ENCODE measurements around the gene KIRREL2. TPM values are rescaled to one million over a fixed set of nuclear protein-coding genes. Genes with fewer than 3 reads are reported as not detected.

The KIRREL2 gene
- total RNA-seq, 3 donors from 2014 or later, result 0.24 to 0.92 (median 0.86) TPM

DNA sequence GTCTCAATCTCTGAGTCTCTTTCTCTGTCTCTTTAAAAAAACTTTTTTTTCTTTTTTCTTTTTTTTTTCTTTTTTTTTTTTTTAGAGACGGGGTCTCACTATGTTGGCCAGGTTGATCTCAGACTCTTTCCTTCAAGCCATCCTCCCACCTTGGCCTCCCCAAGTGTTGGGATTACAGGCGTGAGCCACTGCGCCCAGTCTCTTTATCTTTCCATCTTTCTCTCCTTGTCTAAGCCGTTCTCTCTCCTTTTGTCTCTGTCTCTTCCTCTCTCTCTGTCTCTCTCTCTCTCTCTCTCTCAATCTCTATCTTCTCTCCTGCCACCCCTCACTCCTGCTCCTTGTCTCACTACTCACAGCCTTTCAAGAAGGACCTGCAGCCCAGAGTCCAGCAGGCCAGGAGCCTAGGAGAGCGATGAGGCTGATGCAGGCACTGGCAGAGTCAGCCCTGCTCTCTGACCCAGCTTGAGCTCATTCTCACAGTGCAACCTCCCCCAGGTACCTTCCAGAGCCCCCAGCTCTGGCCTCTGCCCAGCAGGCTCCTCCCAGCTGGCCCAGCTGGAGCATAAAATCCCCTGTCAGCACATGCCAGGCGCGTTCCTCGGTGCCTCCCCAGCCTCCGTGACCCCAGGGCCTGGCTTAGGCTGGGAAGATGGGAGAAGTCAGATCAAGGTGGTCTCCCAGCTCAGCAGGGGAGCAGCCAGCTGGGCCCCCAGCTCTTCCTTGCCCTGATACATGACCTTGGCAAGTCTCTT, 4.5 kb upstream of the KIRREL2 start, which contains the start of gene NPHS1:
NPHS1 (minus strand) TSS at position 476 of the 752 bp plus-strand sequence. CDS start 667 bp downstream, outside the sequence.
- Mint-ChIP-seq H3K9me3 (no peaks in the 10 kb centered on the region), H3K36me3 (ENCODE audit: insufficient read depth) (no peaks in the 10 kb centered on the region), H3K4me3 (no peak within 1 kb of the TSS), H3K27me3 (ENCODE audit: low read depth) (peaks cover 52% of the 10 kb centered on the region), H3K4me1 (ENCODE audit: low read depth) (peaks cover 5% of the 10 kb centered on the region)
- DNase-seq, result no peak
- no peak for ATAC-seq

DNA sequence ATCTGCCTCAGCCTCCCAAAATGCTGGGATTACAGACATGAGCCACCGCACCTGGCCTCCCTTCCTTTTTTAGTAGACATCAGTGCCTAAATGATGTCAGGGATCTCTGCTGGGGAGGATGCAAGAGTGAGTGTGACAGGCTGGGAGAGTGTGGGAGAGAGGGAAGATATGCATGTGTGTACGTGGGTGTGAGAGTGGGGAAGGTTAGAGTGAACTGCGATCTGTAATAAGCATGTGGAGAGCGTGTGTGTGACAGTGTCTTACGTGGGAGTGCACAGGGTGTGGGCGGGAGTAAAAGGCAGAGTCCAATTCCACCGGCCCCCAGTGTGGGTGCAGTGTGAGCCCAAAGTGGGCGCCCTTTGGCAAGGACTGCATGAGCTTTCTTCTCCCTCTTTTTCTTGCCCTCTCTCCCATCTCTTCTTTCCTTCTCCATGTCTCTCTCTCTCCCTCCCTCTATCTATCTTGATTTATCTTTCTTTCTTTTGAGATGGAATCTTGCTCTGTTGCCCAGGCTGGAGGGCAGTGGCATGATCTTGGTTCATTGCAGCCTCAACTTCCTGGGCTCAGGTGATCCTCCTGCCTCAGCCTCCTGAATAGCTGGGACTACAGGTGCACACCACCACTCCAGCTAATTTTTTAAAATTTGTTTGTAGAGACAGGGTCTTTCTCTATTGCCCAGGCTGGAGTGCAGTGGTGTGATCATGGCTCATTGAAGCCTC, 3.5 kb upstream of the KIRREL2 start:
- peaks cover 53% of the 10 kb centered on the region for H3K27me3 Mint-ChIP-seq (ENCODE audit: low read depth)
- peaks cover 5% of the 10 kb centered on the region for H3K4me1 Mint-ChIP-seq (ENCODE audit: low read depth)
- ATAC-seq (no peak), DNase-seq (no peak)
- no peaks in the 10 kb centered on the region for H3K9me3 Mint-ChIP-seq
- H3K36me3 Mint-ChIP-seq (ENCODE audit: insufficient read depth), result no peaks in the 10 kb centered on the region
- no peak overlapping the region for H3K4me3 Mint-ChIP-seq

GRCh38 chr19:35858311-35858710, 1.6 kb downstream of the KIRREL2 start:
- Mint-ChIP-seq H3K4me1 (ENCODE audit: low read depth) (peaks cover 6% of the 10 kb centered on the region), H3K4me3 (no peak overlapping the region), H3K36me3 (ENCODE audit: insufficient read depth) (no peaks in the 10 kb centered on the region), H3K9me3 (no peaks in the 10 kb centered on the region), H3K27me3 (ENCODE audit: low read depth) (peaks cover 68% of the 10 kb centered on the region)
- DNase-seq (no peak), ATAC-seq (no peak)

DNA sequence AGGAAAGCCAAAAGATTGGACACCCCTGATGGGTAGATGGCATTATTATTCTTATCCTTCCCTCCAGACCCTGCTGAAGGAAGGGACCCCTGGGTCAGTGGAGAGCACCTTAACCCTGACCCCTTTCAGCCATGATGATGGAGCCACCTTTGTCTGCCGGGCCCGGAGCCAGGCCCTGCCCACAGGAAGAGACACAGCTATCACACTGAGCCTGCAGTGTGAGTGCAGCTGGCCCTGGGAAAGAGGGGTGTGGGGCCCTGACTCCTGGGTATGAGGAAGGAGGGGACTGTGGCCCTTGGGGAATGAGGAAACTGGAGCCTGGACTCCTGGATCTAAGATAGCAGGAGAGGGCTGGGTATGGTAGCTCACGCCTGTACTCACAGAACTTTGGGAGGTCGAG, 2.7 kb downstream of the KIRREL2 start:
- ATAC-seq (no peak), DNase-seq (no peak)
- Mint-ChIP-seq H3K27me3 (ENCODE audit: low read depth) (peaks cover 69% of the 10 kb centered on the region), H3K4me3 (no peak overlapping the region), H3K9me3 (no peaks in the 10 kb centered on the region), H3K4me1 (ENCODE audit: low read depth) (peaks cover 6% of the 10 kb centered on the region), H3K36me3 (ENCODE audit: insufficient read depth) (no peaks in the 10 kb centered on the region)

DNA sequence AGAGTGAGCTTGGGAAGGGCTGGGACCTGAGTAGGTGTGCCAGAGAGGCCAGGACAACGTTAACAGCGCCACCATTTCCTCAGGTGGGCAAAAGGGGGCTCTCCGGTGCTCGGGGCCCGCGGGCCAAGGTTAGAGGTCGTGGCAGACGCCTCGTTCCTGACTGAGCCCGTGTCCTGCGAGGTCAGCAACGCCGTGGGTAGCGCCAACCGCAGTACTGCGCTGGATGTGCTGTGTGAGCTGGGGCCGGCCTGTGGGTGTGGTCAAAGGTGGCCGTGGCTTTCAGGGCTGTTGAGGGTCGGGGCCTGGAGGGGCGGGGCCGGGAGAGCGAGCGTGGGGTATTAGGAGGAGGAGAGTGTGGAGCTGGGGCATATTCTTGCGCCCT, 3.7 kb downstream of the KIRREL2 start:
- ATAC-seq (no peak), DNase-seq (no peak)
- H3K9me3 Mint-ChIP-seq, result no peaks in the 10 kb centered on the region
- peaks cover 6% of the 10 kb centered on the region for H3K4me1 Mint-ChIP-seq (ENCODE audit: low read depth)
- H3K36me3 Mint-ChIP-seq (ENCODE audit: insufficient read depth), result no peaks in the 10 kb centered on the region
- peaks cover 68% of the 10 kb centered on the region for H3K27me3 Mint-ChIP-seq (ENCODE audit: low read depth)
- H3K4me3 Mint-ChIP-seq, result no peak overlapping the region

DNA sequence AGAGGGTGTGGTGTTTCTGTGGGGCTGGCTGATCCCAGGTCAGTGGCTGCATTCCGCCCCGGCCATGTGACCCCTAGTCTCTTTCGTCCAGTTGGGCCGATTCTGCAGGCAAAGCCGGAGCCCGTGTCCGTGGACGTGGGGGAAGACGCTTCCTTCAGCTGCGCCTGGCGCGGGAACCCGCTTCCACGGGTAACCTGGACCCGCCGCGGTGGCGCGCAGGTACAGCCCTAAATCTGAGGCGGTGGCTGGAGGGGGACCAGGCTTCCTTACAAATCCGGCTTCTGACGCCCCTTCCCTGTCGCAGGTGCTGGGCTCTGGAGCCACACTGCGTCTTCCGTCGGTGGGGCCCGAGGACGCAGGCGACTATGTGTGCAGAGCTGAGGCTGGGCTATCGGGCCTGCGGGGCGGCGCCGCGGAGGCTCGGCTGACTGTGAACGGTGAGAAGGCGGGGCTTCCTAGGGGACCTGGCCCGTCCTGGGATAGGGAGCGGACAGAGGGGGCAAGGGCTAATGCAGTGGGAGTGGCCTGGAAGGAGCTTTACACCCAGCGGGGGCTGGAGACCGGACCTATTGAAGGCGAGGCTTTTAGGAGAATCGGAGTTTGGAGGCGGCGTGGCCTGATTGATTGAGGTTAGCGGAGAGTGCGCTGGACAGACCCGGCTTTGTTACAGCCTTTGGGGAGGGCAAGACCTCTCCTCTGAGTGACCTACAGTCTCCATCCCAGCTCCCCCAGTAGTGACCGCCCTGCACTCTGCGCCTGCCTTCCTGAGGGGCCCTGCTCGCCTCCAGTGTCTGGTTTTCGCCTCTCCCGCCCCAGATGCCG, 4.3 kb downstream of the KIRREL2 start:
- Mint-ChIP-seq H3K27me3 (ENCODE audit: low read depth) (peaks cover 70% of the 10 kb centered on the region), H3K36me3 (ENCODE audit: insufficient read depth) (no peaks in the 10 kb centered on the region), H3K4me3 (no peak overlapping the region), H3K9me3 (no peaks in the 10 kb centered on the region), H3K4me1 (ENCODE audit: low read depth) (peaks cover 6% of the 10 kb centered on the region)
- DNase-seq (no peak), ATAC-seq (peak in 1 of 2 donors; percentile 28)

DNA sequence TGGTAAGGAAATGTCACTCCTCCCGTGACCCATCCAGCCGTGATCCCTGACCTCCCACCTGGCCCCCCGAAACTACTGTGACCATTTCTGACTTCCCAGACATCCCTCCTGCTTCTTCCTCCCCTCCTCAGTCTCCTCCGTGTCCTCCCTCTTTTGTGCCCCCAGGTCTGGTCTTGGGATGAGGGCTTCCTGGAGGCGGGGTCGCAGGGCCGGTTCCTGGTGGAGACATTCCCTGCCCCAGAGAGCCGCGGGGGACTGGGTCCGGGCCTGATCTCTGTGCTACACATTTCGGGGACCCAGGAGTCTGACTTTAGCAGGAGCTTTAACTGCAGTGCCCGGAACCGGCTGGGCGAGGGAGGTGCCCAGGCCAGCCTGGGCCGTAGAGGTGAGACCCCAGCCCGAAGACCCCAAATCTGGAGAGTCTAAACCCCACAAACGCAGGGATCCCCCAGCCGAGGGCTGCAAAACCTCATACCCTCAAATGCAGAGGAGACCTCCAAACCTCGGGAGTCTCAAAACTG, 5.0 kb downstream of the KIRREL2 start:
- H3K4me1 Mint-ChIP-seq (ENCODE audit: low read depth), result peaks cover 6% of the 10 kb centered on the region
- no peaks in the 10 kb centered on the region for H3K36me3 Mint-ChIP-seq (ENCODE audit: insufficient read depth)
- ATAC-seq, result no peak
- H3K27me3 Mint-ChIP-seq (ENCODE audit: low read depth), result peaks cover 74% of the 10 kb centered on the region
- H3K9me3 Mint-ChIP-seq, result no peaks in the 10 kb centered on the region
- no peak overlapping the region for H3K4me3 Mint-ChIP-seq
- no peak for DNase-seq

DNA sequence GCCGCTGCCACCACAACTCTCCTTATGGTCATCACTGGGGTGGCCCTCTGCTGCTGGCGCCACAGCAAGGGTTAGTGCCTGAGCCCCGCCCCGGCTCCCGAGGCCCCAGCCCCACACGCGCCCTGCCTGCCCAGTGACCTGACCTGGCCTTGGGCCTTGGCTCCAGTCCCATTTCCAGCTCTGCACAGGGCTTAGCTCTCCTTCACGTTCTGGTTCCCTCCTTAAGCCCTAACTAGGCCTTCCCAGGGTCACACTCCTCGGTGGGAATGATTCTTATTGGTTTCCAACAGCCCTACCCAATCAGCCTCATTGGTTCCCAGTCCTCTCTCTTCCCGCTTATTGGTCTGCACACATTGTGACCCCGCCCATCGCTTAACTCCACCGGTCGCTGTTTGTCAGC, 5.8 kb downstream of the KIRREL2 start:
- H3K4me1 Mint-ChIP-seq (ENCODE audit: low read depth), result peaks cover 4% of the 10 kb centered on the region
- ATAC-seq, result no peak
- no peaks in the 10 kb centered on the region for H3K9me3 Mint-ChIP-seq
- H3K36me3 Mint-ChIP-seq (ENCODE audit: insufficient read depth), result no peaks in the 10 kb centered on the region
- DNase-seq, result no peak
- no peak overlapping the region for H3K4me3 Mint-ChIP-seq
- peaks cover 73% of the 10 kb centered on the region for H3K27me3 Mint-ChIP-seq (ENCODE audit: low read depth)

GRCh38 chr19:35863018-35863417, 6.3 kb downstream of the KIRREL2 start:
- ATAC-seq, result no peak
- Mint-ChIP-seq H3K27me3 (ENCODE audit: low read depth) (peaks cover 75% of the 10 kb centered on the region), H3K4me3 (no peak overlapping the region), H3K9me3 (no peaks in the 10 kb centered on the region), H3K36me3 (ENCODE audit: insufficient read depth) (no peaks in the 10 kb centered on the region), H3K4me1 (ENCODE audit: low read depth) (peaks cover 4% of the 10 kb centered on the region)
- no peak for DNase-seq

DNA sequence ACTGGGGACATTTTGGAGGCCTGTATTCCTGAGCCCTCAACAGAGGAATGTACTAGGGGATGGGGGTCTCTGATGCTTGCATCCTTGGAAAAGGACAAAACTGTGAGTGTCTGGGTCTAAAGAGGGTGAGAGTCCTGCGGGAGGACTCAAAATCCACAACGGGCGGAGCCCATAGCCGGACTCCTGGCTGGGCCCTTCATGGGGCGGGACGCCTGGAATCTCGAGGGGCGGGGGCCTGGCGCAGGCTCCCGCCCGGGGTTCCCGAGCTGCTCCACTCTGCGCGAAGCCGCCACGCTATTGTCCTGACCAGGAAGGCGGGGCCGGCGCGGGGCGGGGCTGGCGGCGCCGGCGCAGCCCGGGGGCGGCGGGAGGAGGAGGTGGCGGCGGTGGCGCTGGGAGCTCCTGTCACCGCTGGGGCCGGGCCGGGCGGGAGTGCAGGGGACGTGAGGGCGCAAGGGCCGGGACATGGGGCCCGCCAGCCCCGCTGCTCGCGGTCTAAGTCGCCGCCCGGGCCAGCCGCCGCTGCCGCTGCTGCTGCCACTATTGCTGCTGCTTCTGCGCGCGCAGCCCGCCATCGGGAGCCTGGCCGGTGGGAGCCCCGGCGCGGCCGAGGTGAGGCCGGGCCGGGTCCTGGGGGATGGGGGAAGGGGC, 11.6 kb downstream of the KIRREL2 start, which contains the start of gene APLP1:
APLP1 (plus strand) TSS at position 403 of the 651 bp plus-strand sequence; CDS start at position 466, 63 bp downstream.
- DNase-seq, result peak; percentile 69
- H3K36me3 Mint-ChIP-seq (ENCODE audit: insufficient read depth), result no peaks in the 10 kb centered on the region
- H3K4me1 Mint-ChIP-seq (ENCODE audit: low read depth), result peaks cover 12% of the 10 kb centered on the region
- peak; percentile 80 to 83 for ATAC-seq
- H3K9me3 Mint-ChIP-seq, result no peaks in the 10 kb centered on the region
- peak within 1 kb of the TSS; percentile 37 for H3K4me3 Mint-ChIP-seq
- H3K27me3 Mint-ChIP-seq (ENCODE audit: low read depth), result peaks cover 67% of the 10 kb centered on the region

- H3K4me1 Mint-ChIP-seq (ENCODE audit: low read depth), result peaks cover 12% of the 10 kb centered on the region
- H3K9me3 Mint-ChIP-seq, result no peaks in the 10 kb centered on the region
- DNase-seq, result no peak
- no peaks in the 10 kb centered on the region for H3K36me3 Mint-ChIP-seq (ENCODE audit: insufficient read depth)
- H3K4me3 Mint-ChIP-seq, result peak overlapping the region; percentile 29
- H3K27me3 Mint-ChIP-seq (ENCODE audit: low read depth), result peaks cover 67% of the 10 kb centered on the region
- no peak for ATAC-seq
These were observed 12.2 kb downstream of the KIRREL2 start for GRCh38 chr19:35868823-35869326.

DNA sequence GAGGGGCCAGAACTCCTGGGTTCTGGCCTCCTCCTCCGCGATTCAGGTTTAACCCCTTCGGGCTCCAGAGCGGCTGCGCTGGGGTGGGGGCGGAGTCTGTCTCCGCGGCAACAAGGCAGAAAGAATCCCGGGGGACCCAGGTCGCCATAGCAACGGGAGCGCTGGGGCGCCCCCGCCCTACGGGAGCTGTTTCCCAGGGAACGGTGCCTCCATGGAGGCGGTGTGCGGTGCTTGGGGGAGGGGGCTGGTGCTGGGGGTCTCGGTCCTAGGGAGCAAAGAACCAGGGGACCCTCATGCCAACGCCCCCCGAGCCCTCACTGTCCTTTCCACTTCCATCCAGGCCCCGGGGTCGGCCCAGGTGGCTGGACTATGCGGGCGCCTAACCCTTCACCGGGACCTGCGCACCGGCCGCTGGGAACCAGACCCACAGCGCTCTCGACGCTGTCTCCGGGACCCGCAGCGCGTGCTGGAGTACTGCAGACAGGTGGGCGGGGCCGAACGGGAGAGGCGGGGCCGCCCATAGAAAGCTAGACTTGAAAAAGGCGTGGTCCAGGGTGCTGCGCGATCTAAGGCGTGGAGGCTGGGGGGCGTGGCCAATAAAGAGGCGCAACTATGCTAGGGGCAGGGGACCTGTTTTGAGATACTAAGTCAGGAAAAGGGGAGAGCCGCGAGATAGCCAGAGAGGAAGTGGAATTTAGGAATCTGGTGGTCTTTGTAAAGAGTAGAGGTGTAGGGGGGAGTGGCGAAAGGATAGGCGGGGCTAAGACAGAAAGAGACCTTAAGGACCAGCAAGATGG, 12.8 kb downstream of the KIRREL2 start:
- Mint-ChIP-seq H3K9me3 (no peaks in the 10 kb centered on the region), H3K4me1 (ENCODE audit: low read depth) (peaks cover 12% of the 10 kb centered on the region), H3K36me3 (ENCODE audit: insufficient read depth) (peaks cover 2% of the 10 kb centered on the region), H3K4me3 (peak overlapping the region; percentile 58), H3K27me3 (ENCODE audit: low read depth) (peaks cover 65% of the 10 kb centered on the region)
- DNase-seq (peak; percentile 73), ATAC-seq (peak; percentile 86 to 88)
